PC-9 (cell line): ENCODE data around the gene CDKN1A. TPM values are rescaled to one million over a fixed set of nuclear protein-coding genes. Genes with fewer than 3 reads are reported as not detected.

Source experiments
- BruUV-seq: library from RNA; stranded (reverse); fragments of 400-500 nt; replicated peaks from 2 replicates; lab custom pipeline; 2021; lab: Mats Ljungman, UMichigan
- CTCF ChIA-PET: fragments of 300-600 bp; sonication (Branson Sonifier 250); formaldehyde crosslinking; loops from one replicate; lab custom pipeline; 2022; ENCODE audit warnings: antibody characterized with exemption; lab: Charles Lee
- POLR2A ChIA-PET: fragments of 300-600 bp; sonication (Branson Sonifier 250); formaldehyde crosslinking; loops from one replicate; lab custom pipeline; 2022; ENCODE audit warnings: antibody characterized with exemption; ENCODE audit not compliant: unreplicated experiment; lab: Charles Lee
- DNase-seq, 2 experiments: peaks; one replicate each; pipeline versions ENCODE4 v3.0.0 to v3.0.0-alpha.2; 2015 to 2022; ENCODE audit warnings: mixed read lengths in 1 of 2
- H2AFZ ChIP-seq: fragments of 200-600 bp; sonication (generic); 2 replicates; pipeline ENCODE4 v1.8.1; 2017; ENCODE audit warnings: antibody characterized with exemption
- H3F3A ChIP-seq: fragments of 200-600 bp; sonication (generic); 2 replicates; pipeline ENCODE4 v1.8.1; 2017; ENCODE audit warnings: antibody characterized with exemption, mild to moderate bottlenecking, low read depth; ENCODE audit not compliant: insufficient read depth
- H3K27ac ChIP-seq: fragments of 200-600 bp; sonication (generic); 2 replicates; pipeline ENCODE4 v1.6.1; 2016; ENCODE audit warnings: mixed run types
- H3K27me3 ChIP-seq: fragments of 200-600 bp; sonication (generic); 2 replicates; pipeline ENCODE4 v1.6.1; 2016; ENCODE audit warnings: low read depth, mixed run types; ENCODE audit not compliant: insufficient read depth
- H3K36me3 ChIP-seq: fragments of 200-600 bp; sonication (generic); 2 replicates; pipeline ENCODE4 v1.6.1; 2016; ENCODE audit warnings: low read depth, mixed run types
- H3K4me1 ChIP-seq: fragments of 200-600 bp; sonication (generic); replicated peaks from 2 replicates; pipeline ENCODE4 v1.6.1; 2016; ENCODE audit warnings: mixed run types; ENCODE audit not compliant: insufficient read depth
- H3K4me2 ChIP-seq: fragments of 200-600 bp; sonication (generic); 2 replicates; pipeline ENCODE4 v1.6.1; 2017; ENCODE audit warnings: mixed run types
- H3K4me3 ChIP-seq: fragments of 200-600 bp; sonication (generic); 2 replicates; pipeline ENCODE4 v1.6.1; 2016; ENCODE audit warnings: mixed run types
- H3K79me2 ChIP-seq: fragments of 200-600 bp; sonication (generic); 2 replicates; pipeline ENCODE4 v1.6.1; 2017; ENCODE audit warnings: low read depth, mixed run types
- H3K9me2 ChIP-seq: fragments of 200-600 bp; sonication (generic); 2 replicates; pipeline ENCODE4 v1.8.1; 2017; ENCODE audit warnings: mild to moderate bottlenecking; ENCODE audit not compliant: insufficient read depth
- H3K9me3 ChIP-seq: fragments of 200-600 bp; sonication (generic); 2 replicates; pipeline ENCODE4 v1.8.1; 2016; ENCODE audit warnings: low read depth; ENCODE audit not compliant: insufficient read depth
- H4K20me1 ChIP-seq: fragments of 200-600 bp; sonication (generic); 2 replicates; pipeline ENCODE4 v1.8.1; 2017; ENCODE audit not compliant: insufficient read depth
- EZH2 ChIP-seq: fragments of 200-600 bp; sonication (generic); IDR thresholded peaks from 2 replicates; pipeline ENCODE4 v1.8.0; 2017; ENCODE audit warnings: antibody characterized with exemption, low read depth
- intact Hi-C: fragments of 100-400 bp; cut with micrococcal nuclease; formaldehyde crosslinking; loops from one replicate; pipeline ENCODE4 v1.10.0; 2022; ENCODE audit not compliant: unreplicated experiment
- total RNA-seq: library from RNA; stranded (reverse); gene quantifications from 2 replicates; pipeline ENCODE4 v1.2.3, GENCODE V29; 2021
- TF ChIP-seq, protein P1 (sequence below): fragments of 200-600 bp; sonication (generic); conservative IDR thresholded peaks from 2 replicates; pipeline ENCODE4 v1.6.1; 2017; ENCODE audit warnings: mixed run types, antibody characterized with exemption, mild to moderate bottlenecking, moderate library complexity

The CDKN1A gene
- total RNA-seq, 1 experiment from 2014 or later: 14.8 TPM

DNA sequence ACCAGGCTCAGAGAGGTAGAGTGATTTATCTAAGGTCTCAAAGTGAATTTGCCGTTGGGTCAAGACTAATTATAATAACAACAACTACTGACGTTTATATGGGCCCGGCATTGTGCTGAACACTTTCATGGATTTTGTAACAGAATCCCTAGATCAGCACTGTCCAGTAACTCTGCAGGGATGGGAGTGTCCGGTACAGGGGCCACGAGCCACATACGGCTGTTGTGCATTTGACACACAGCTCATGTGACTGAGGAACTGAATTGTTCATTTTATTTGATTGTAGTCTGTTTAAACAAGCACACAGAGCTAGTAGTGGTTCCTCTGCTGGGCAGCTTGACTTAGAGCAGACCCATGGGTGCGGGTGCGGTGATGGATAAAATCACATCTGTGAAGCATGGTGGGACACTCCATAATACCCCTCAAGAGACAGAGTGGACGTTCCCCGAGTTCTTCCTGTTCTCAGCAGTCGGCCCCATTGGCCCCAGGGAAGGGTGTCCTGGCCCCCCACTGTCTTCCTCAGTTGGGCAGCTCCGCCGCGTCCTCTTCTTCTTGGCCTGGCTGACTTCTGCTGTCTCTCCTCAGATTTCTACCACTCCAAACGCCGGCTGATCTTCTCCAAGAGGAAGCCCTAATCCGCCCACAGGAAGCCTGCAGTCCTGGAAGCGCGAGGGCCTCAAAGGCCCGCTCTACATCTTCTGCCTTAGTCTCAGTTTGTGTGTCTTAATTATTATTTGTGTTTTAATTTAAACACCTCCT lies 6.8 kb downstream of the CDKN1A start:
- Histone ChIP-seq H3F3A (peaks cover 32% of the 10 kb centered on the region), H3K27ac (no peak overlapping the region), H3K4me1 (peaks cover 36% of the 10 kb centered on the region), H3K79me2 (0 out of 2 replicates have a peak, but pooled peaks cover 4% of the 10 kb centered on the region), H3K9me3 (no peaks in the 10 kb centered on the region), H3K4me3 (no peak overlapping the region), H3K36me3 (no peaks in the 10 kb centered on the region), H3K27me3 (no peaks in the 10 kb centered on the region), H4K20me1 (no peaks in the 10 kb centered on the region), H3K9me2 (no peaks in the 10 kb centered on the region), H3K4me2 (no peak overlapping the region), H2AFZ (no peak overlapping the region)
- TF ChIP-seq, protein P1, sequence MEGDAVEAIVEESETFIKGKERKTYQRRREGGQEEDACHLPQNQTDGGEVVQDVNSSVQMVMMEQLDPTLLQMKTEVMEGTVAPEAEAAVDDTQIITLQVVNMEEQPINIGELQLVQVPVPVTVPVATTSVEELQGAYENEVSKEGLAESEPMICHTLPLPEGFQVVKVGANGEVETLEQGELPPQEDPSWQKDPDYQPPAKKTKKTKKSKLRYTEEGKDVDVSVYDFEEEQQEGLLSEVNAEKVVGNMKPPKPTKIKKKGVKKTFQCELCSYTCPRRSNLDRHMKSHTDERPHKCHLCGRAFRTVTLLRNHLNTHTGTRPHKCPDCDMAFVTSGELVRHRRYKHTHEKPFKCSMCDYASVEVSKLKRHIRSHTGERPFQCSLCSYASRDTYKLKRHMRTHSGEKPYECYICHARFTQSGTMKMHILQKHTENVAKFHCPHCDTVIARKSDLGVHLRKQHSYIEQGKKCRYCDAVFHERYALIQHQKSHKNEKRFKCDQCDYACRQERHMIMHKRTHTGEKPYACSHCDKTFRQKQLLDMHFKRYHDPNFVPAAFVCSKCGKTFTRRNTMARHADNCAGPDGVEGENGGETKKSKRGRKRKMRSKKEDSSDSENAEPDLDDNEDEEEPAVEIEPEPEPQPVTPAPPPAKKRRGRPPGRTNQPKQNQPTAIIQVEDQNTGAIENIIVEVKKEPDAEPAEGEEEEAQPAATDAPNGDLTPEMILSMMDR: no peak
- no peak for TF ChIP-seq EZH2
- ChIA-PET POLR2A (no interaction called here), CTCF (no interaction called here)
- intact Hi-C loops: no loop called here
- DNase-seq: no peak
- no TSS peak for BruUV-seq

DNA sequence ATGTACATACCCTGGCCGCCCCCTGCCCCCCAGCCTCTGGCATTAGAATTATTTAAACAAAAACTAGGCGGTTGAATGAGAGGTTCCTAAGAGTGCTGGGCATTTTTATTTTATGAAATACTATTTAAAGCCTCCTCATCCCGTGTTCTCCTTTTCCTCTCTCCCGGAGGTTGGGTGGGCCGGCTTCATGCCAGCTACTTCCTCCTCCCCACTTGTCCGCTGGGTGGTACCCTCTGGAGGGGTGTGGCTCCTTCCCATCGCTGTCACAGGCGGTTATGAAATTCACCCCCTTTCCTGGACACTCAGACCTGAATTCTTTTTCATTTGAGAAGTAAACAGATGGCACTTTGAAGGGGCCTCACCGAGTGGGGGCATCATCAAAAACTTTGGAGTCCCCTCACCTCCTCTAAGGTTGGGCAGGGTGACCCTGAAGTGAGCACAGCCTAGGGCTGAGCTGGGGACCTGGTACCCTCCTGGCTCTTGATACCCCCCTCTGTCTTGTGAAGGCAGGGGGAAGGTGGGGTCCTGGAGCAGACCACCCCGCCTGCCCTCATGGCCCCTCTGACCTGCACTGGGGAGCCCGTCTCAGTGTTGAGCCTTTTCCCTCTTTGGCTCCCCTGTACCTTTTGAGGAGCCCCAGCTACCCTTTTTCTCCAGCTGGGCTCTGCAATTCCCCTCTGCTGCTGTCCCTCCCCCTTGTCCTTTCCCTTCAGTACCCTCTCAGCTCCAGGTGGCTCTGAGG lies 7.6 kb downstream of the CDKN1A start:
- Histone ChIP-seq H4K20me1 (no peaks in the 10 kb centered on the region), H3K4me3 (no peak overlapping the region), H3K4me2 (no peak overlapping the region), H3K4me1 (peaks cover 37% of the 10 kb centered on the region), H3K27ac (no peak overlapping the region), H3F3A (peaks cover 32% of the 10 kb centered on the region), H3K36me3 (no peaks in the 10 kb centered on the region), H3K27me3 (no peaks in the 10 kb centered on the region), H2AFZ (no peak overlapping the region), H3K9me3 (no peaks in the 10 kb centered on the region), H3K9me2 (no peaks in the 10 kb centered on the region), H3K79me2 (0 out of 2 replicates have a peak, but pooled peaks cover 4% of the 10 kb centered on the region)
- no TSS peak for BruUV-seq
- no peak for DNase-seq
- intact Hi-C loops: no loop called here
- TF ChIP-seq, protein P1: no peak
- TF ChIP-seq EZH2: no peak
- ChIA-PET CTCF (no interaction called here), POLR2A (interaction anchor here (0.5 kb wide), 1 partner anchor 44 kb away, joined by 5 read pairs; no protein-coding TSS in a partner anchor)

DNA sequence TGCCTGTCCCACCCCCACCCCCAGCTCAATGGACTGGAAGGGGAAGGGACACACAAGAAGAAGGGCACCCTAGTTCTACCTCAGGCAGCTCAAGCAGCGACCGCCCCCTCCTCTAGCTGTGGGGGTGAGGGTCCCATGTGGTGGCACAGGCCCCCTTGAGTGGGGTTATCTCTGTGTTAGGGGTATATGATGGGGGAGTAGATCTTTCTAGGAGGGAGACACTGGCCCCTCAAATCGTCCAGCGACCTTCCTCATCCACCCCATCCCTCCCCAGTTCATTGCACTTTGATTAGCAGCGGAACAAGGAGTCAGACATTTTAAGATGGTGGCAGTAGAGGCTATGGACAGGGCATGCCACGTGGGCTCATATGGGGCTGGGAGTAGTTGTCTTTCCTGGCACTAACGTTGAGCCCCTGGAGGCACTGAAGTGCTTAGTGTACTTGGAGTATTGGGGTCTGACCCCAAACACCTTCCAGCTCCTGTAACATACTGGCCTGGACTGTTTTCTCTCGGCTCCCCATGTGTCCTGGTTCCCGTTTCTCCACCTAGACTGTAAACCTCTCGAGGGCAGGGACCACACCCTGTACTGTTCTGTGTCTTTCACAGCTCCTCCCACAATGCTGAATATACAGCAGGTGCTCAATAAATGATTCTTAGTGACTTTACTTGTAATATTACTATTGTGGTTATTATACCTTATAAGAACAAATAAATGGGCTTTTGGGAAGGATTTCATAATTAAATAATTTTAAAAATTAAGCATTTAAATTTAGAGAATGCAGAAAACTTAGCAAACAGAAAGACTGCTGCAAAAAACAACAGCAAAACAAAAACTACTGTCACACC lies 8.4 kb downstream of the CDKN1A start:
- no peaks in the 10 kb centered on the region for H3K36me3 ChIP-seq
- no peaks in the 10 kb centered on the region for H4K20me1 ChIP-seq
- no peaks in the 10 kb centered on the region for H3K9me3 ChIP-seq
- H3K9me2 ChIP-seq: no peaks in the 10 kb centered on the region
- H3K4me2 ChIP-seq: no peak overlapping the region
- no peak overlapping the region for H3K4me3 ChIP-seq
- peaks cover 36% of the 10 kb centered on the region for H3F3A ChIP-seq
- H3K27ac ChIP-seq: no peak overlapping the region
- no peaks in the 10 kb centered on the region for H3K27me3 ChIP-seq
- ChIA-PET CTCF (no interaction called here), POLR2A (interaction anchor here (0.5 kb wide), 1 partner anchor 45 kb away, joined by 5 read pairs; no protein-coding TSS in a partner anchor)
- H3K79me2 ChIP-seq: 0 out of 2 replicates have a peak, but pooled peaks cover 4% of the 10 kb centered on the region
- TF ChIP-seq, protein P1: no peak
- no peak for TF ChIP-seq EZH2
- peaks cover 43% of the 10 kb centered on the region for H3K4me1 ChIP-seq
- no peak for DNase-seq
- H2AFZ ChIP-seq: no peak overlapping the region
- BruUV-seq: no TSS peak
- intact Hi-C loops: no loop called here
